GM19351 (cell line): ENCODE data around the gene SKIL.

ENCODE experiments used
- ATAC-seq: cut with Tn5 transposase; IDR thresholded peaks from one replicate; pipeline ENCODE4 v1.9.1; 2021; ENCODE audit warnings: mild to moderate bottlenecking, moderate library complexity; ENCODE audit not compliant: unreplicated experiment

SKIL gene

DNA sequence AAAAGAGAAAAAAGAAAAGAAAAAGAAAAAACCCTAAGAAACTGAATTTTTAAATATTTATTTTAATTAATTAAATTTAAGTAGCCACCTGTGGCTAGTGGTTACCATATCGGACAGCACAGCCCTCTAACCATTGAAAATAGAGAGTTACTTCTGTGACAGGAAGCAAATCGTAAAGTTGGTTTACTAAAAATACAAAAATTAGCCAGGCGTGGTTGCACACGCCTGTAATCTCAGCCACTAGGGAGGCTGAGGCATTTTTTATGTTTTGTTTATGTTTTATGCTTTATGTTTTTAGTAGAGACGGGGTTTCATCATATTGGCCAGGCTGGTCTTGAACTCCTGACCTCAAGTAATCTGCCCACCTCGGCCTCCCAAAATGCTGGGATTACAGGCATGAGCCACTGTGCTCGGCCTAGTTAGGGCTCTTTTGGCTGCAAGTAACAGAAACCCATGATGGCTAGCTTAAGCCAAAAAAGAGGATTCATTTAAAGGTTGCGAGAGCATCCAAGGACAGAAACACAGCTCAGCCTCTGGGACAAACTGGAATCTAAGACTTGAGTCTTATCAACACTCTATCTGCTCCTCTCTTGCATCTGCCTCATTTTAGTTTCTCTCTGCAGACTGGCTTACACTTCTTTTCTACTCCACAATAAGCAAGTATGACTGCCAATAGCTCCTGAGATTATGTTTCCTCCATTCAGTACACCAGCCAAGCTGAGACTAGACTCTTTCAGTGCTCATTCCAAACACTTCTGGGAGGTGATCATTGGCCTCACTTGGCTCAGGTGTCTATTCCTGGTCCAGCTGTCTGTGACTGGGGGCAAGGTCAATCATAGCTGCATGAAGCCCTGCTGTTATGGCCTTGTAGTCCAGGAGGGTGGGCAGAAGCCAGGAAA is 6.8 kb upstream of the SKIL start:
- peak; percentile 54 for ATAC-seq

- ATAC-seq, result peak; percentile 21
Measured at GRCh38 chr3:170352936-170353335, 4.6 kb upstream of the SKIL start.

GRCh38 chr3:170353485-170353884 is 4.0 kb upstream of the SKIL start:
- no peak for ATAC-seq

GRCh38 chr3:170354760-170355159 is 2.8 kb upstream of the SKIL start:
- ATAC-seq, result no peak

- ATAC-seq, result peak; percentile 12
Measured at GRCh38 chr3:170355738-170356595, 1.5 kb upstream of the SKIL start.

DNA sequence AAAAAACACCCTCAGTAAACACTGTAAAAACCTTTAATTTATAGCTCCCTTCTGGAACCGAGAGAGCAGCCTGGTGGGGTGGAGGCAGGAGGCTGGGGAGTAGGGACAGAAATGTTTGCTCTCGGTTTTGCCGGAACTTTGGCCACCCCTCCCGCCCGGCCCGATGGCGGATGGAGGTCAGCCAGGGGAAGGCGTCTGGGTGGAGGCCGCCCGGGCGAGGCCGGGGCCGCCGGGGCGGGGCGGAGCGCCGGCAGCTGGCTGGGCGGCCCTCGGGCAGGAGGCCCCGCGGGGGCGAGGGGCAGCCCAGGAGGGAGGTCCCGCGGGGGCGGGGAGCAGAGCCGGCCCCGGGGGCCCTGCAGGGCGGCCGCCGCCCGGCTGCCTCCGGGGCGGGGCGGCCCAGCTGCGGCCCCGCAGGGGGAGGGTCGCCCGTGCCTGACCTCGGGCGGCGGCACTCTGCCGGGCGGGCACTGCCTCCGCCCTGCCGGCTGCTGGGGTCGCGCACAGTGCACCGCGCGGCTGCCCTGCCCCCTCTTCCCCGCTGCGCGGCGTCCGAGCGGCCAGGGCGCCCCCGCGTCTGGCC is 829 bp upstream of the SKIL start:
- ATAC-seq, result peak; percentile 32

DNA sequence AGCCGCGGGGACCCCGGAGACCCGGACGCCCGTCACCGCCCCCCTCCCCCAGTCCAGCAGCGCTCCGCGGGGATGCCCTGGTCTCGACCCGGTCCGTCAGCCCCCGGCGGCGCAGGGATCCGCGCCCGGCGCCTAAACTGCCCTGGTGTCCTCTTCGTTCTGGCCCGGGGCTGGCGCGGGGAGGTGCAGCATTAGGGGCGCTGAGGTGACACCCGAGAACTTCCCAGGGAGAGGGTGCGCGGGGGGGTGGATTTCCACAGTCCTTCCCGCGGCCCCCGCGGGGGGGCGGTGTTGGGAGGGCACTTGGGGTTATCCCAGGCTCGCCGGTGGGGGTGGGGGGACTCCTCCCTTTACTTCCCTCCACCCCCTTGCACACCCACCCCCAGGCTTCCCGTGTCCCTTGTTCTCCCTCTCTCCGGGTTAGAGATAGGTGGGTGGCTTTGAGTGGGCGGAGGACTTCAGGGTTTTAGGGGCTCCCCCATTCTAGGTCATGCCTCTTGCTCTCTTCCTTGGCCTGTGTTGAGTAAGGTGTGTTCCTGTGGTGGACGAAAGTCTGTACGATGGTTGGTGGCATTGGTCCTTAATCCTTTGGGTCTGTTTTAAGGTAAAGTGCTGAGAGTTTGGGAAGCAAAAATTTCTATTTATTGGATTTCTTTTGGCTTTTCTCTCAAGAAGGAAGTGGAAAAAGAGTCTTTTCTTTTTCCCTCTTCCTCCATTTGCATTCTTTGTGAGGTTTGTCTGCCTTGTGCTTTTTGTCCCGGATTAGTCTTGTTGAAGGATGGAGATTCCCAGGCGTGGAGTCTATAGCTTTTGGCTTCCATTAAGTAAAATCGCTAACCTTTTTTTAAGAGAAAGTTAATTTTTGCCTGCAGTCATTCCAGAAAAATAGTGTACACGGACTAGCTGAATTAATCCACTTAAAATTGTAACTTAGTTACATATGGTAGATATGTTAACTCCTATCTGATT is 811 bp downstream of the SKIL start:
- ATAC-seq, result peak; percentile 20

- ATAC-seq, result no peak
Measured at GRCh38 chr3:170359178-170359704, 1.7 kb downstream of the SKIL start.

- no peak for ATAC-seq
Measured at GRCh38 chr3:170360466-170360865, 3.0 kb downstream of the SKIL start.

DNA sequence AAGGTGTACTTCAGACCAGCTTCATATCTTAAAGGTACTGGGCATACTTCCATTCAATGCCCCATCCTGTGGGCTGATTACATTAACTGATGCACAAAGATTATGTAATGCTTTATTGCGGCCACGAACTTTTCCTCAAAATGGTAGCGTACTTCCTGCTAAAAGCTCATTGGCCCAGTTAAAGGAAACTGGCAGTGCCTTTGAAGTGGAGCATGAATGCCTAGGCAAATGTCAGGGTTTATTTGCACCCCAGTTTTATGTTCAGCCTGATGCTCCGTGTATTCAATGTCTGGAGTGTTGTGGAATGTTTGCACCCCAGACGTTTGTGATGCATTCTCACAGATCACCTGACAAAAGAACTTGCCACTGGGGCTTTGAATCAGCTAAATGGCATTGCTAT is 3.4 kb downstream of the SKIL start:
- no peak for ATAC-seq

DNA sequence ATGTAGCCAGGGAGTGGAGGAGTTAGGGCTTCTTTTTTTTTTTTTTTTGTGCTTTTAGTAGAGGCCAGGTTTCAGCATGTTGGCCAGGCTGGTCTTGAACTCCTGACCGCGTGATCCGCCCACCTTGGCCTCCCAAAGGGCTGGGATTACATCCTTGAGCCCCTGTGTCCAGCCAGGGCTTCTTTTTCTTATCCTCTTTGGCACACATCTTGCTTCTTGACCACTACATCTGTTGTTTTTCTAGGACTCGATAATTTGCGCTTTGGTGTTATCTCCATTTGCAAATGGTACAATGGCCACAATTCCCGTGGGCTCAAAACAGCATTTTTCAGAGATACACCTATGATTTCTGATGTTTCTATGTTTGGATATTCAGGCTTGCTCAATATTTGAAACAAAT is 4.2 kb downstream of the SKIL start:
- no peak for ATAC-seq

DNA sequence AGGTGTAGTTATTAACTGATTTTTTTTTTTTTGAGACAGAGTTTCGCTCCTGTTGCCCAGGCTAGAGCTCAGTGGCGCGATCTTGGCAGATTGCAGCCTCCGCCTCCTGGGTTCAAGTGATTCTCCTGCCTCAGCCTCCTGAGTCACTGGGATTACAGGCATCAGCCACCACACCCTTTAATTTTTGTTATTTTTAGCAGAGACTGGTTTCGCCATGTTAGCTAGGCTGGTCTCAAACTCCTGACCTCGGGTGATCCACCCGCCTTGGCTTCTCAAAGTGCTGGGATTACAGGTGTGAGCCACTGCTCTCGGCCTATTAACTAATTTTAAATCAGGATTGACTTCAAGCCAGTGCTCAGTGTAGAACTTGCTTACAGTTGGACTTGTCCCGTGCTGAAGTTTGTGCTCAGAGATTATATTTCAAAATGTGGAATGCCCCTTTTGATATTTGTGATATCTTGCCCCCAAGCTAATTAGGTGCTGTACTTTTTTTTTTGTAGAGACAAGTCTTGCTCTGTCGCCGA is 6.0 kb downstream of the SKIL start:
- ATAC-seq, result no peak

- ATAC-seq, result no peak
Measured at GRCh38 chr3:170364965-170365364, 7.5 kb downstream of the SKIL start.

DNA sequence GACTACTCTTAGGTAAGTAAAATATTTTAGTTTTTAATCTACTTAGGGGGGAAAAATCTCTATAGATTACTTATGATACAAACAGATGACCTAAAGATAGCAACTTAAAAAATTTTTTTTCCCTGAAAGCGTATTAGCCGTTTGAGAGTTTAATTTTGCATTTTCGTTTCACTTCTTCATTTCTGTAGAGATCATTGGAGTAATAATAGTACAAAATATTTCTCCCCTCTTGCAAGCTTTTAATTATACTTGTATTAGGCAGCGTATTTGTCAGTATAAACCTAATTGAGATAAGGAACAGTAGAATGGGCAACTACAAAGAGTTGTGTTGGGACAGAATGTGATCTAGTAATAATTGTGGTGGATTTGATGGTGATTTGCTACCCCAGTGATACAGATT is 10.3 kb downstream of the SKIL start:
- no peak for ATAC-seq

DNA sequence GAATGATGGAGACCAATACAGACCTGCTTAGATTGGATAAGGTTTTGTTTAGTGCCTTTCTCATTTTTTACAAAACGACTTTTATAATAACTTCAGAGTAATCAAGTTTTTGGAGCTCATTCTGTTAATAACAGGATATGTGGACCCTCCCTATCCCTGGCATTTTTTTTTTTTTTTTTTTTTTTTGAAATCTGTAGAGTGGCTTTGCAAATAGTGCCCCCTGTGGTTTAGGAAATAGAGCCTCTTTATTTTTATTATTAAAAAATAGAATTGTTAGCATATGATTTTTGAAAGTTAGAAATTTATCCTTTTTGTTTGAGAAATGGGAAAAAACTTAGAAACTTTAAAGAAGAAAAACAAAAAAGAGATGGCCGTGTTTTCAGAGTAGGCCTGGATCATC is 11.4 kb downstream of the SKIL start:
- ATAC-seq, result no peak

DNA sequence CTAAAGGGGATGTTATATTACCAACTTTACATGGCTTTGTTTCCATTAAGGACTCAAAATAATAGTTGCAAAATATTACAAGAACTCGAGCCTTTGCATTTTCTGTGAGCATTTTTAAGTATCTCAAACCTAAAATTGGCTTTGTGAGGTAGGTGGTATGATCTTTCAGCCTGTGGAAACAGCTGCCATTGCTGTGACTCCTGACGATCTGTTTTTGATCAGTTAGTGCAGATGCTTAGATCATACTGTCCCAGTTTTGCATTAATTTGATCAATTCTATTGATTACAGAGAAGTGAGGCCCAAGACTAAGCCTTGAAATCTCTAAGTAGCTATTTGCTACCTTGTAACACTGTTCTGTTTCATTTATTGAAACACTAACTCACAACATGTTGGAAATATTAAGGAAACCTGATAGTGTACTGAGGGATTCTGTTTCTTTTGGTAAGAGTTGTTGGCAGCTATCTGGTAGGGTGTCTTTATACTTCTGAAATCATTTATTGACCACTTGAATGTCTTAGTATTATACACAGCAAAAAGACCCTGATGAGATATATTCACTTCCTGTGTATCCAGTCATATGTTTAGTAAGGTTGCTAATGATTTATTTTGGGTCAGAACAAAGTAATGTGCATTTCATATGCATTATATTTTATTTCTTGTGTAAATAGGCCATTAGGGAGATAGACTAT is 14.8 kb downstream of the SKIL start:
- ATAC-seq, result no peak

GRCh38 chr3:170383567-170383966 is 26.1 kb downstream of the SKIL start:
- no peak for ATAC-seq

- no peak for ATAC-seq
Measured at GRCh38 chr3:170386468-170386867, 29.0 kb downstream of the SKIL start.

DNA sequence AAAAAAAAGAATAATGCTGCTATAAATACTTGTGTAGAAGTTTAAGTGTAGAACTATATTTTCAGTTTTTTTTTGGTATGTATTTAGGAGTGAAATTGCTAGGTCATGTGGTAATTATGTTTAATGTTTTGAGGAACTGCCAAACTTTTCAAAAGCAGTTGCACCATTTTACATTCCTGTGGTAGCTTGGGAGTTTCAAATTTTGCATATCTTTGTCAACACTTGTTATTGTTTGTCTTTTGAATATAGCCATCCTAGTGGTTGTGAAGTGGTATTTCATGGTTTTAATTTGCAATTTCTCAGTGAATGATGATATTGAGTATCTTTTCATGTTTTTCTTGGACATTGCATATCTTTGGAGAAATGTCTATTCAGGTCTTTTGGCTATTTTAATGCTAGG is 30.4 kb downstream of the SKIL start:
- no peak for ATAC-seq
